Right lobe of liver (tissue), 4 donors: Measurements from ENCODE around the gene ADARB2.

Experiments used
- CTCF ChIP-seq, 4 donors: fragments of 200-600 bp in 3 of 4; fragments of 450-650 bp in 1 of 4; IDR thresholded peaks; one replicate each; pipeline versions ENCODE4 v1.5.1 to v1.8.0; 2016 to 2022; ENCODE audit warnings: antibody characterized with exemption in 4 of 4, mild to moderate bottlenecking in 2 of 4
- POLR2A ChIP-seq: fragments of 450-650 bp; IDR thresholded peaks from one replicate; pipeline ENCODE4 v1.6.1; 2017; ENCODE audit warnings: antibody characterized with exemption, mild to moderate bottlenecking
- donor health status: DM: no; HTN: no; CAD: no.
- donor health status: DM: no; HTN: no; CAD: no.
- donor health status: DM: no; HTN: yes; CAD: no.

DNA sequence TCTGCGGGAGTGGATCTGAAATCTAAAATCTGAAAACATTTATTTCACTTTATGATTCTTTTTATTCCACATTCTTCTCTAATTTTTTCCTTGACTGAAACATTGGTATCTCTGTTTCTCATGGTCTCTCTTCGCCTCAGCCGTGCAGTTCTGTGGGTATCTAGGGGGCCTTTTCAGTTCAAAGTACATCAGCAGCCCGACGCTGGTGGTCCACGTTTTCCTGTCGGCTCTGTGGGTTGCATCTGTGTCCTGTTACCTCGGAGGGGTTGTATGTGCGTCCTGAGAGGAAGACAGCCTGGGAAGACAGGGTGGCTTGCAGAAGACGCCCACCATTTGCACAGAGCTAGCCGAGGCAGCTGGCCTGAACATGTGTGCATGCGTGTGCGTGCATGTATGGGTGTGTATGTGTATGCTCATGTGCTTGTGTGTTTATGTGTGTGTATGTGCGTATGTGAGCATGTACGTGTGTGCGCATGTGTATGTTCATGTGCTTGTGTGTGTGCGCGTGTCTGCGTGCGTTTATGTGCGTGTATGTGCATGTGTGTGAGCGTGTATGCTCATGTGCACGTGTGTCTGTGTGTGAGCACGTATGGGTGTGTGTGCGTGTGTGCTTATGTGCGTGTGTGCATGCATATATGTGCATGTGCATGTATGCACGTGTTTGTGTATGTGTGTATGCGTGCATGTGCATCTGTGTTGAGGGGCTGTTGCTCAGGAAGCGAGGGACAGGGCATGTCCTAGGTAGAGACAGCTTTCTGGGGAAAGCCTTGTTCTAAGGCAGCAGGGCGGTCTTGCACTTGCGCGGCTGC is 211.8 kb downstream of the ADARB2 start:
- TF ChIP-seq CTCF (IDR thresholded peaks at IDR 0.05) = no peak
- TF ChIP-seq POLR2A = no peak
